ENCODE results near the gene TARS1. TPM values are rescaled to one million over a fixed set of nuclear protein-coding genes. Genes with fewer than 3 reads are reported as not detected.
A peak's percentile ranks its signal among the peaks of the same experiment; 100 is the strongest.

The TARS1 gene
- total and polyA plus RNA-seq, 10 of the 15 experiments (the other 5 are each of a cell fraction or from before 2014, with no cell fraction given), result 163 to 350 (median 228) TPM

- TF ChIP-seq, protein P1, sequence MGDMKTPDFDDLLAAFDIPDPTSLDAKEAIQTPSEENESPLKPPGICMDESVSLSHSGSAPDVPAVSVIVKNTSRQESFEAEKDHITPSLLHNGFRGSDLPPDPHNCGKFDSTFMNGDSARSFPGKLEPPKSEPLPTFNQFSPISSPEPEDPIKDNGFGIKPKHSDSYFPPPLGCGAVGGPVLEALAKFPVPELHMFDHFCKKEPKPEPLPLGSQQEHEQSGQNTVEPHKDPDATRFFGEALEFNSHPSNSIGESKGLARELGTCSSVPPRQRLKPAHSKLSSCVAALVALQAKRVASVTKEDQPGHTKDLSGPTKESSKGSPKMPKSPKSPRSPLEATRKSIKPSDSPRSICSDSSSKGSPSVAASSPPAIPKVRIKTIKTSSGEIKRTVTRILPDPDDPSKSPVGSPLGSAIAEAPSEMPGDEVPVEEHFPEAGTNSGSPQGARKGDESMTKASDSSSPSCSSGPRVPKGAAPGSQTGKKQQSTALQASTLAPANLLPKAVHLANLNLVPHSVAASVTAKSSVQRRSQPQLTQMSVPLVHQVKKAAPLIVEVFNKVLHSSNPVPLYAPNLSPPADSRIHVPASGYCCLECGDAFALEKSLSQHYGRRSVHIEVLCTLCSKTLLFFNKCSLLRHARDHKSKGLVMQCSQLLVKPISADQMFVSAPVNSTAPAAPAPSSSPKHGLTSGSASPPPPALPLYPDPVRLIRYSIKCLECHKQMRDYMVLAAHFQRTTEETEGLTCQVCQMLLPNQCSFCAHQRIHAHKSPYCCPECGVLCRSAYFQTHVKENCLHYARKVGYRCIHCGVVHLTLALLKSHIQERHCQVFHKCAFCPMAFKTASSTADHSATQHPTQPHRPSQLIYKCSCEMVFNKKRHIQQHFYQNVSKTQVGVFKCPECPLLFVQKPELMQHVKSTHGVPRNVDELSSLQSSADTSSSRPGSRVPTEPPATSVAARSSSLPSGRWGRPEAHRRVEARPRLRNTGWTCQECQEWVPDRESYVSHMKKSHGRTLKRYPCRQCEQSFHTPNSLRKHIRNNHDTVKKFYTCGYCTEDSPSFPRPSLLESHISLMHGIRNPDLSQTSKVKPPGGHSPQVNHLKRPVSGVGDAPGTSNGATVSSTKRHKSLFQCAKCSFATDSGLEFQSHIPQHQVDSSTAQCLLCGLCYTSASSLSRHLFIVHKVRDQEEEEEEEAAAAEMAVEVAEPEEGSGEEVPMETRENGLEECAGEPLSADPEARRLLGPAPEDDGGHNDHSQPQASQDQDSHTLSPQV (IDR thresholded peaks at IDR 0.05), result no peak
- no peak for TF ChIP-seq CEBPB (IDR thresholded peaks at IDR 0.05; ENCODE audit: borderline replicate concordance in 1 of 2, low read depth in 2 of 2, low read length in 2 of 2)
- no peak for TF ChIP-seq ZNF207 (IDR thresholded peaks at IDR 0.05; ENCODE audit: borderline replicate concordance)
- TF ChIP-seq CTCF (IDR thresholded peaks at IDR 0.05 in 2 of 3, conservative IDR thresholded peaks at IDR 0.05 in 1 of 3; ENCODE audit: control insufficient read depth in 2 of 3, extremely low read depth in 1 of 3, insufficient read depth in 1 of 3, low read depth in 3 of 3, low read length in 3 of 3), result peak in 1 of 3 experiments; percentile 39; a peak in 1 of 6 replicates
- no peak for TF ChIP-seq NR2C2 (IDR thresholded peaks at IDR 0.05; ENCODE audit: borderline replicate concordance, control insufficient read depth, insufficient read length, low read depth)
- TF ChIP-seq SIX5 (IDR thresholded peaks at IDR 0.05; ENCODE audit: low read depth, low read length, severe bottlenecking), result no peak
- no peak for TF ChIP-seq SREBF1 (IDR thresholded peaks at IDR 0.05; ENCODE audit: low read length)
- TF ChIP-seq BMI1 (IDR thresholded peaks at IDR 0.05; ENCODE audit: borderline replicate concordance), result no peak
- TF ChIP-seq RAD21 (IDR thresholded peaks at IDR 0.05; ENCODE audit: insufficient read depth, low read depth, low read length), result peak; percentile 70
- no peak for TF ChIP-seq BACH1 (IDR thresholded peaks at IDR 0.05; ENCODE audit: borderline replicate concordance)
- TF ChIP-seq SMAD1 (IDR thresholded peaks at IDR 0.05; ENCODE audit: low read depth, partially characterized antibody), result no peak
- TF ChIP-seq, protein P2, sequence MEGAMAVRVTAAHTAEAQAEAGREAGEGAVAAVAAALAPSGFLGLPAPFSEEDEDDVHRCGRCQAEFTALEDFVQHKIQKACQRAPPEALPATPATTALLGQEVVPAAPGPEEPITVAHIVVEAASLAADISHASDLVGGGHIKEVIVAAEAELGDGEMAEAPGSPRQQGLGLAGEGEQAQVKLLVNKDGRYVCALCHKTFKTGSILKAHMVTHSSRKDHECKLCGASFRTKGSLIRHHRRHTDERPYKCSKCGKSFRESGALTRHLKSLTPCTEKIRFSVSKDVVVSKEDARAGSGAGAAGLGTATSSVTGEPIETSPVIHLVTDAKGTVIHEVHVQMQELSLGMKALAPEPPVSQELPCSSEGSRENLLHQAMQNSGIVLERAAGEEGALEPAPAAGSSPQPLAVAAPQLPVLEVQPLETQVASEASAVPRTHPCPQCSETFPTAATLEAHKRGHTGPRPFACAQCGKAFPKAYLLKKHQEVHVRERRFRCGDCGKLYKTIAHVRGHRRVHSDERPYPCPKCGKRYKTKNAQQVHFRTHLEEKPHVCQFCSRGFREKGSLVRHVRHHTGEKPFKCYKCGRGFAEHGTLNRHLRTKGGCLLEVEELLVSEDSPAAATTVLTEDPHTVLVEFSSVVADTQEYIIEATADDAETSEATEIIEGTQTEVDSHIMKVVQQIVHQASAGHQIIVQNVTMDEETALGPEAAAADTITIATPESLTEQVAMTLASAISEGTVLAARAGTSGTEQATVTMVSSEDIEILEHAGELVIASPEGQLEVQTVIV (IDR thresholded peaks at IDR 0.05; ENCODE audit: borderline replicate concordance, partially characterized antibody), result no peak
Observed at GRCh38 chr5:33470544-33470943, 29.8 kb downstream of the TARS1 start (continued).
